Endodermal cell (in vitro differentiated cells): ENCODE data around the gene ATP1A1. TPM values are rescaled to one million over a fixed set of nuclear protein-coding genes. Genes with fewer than 3 reads are reported as not detected.

ENCODE experiments used
- DNase-seq: peaks from one replicate; pipeline ENCODE4 v3.0.0-alpha.2; 2017
- H3K27ac ChIP-seq: 2 replicates; pipeline ENCODE4 v1.5.1; 2013; ENCODE audit warnings: mild to moderate bottlenecking, low read depth, low read length, moderate library complexity
- H3K27me3 ChIP-seq: 2 replicates; pipeline ENCODE4 v1.6.1; 2013; ENCODE audit warnings: mild to moderate bottlenecking, low read length, moderate library complexity; ENCODE audit not compliant: insufficient read depth, control insufficient read depth, poor library complexity, severe bottlenecking
- H3K36me3 ChIP-seq: 2 replicates; pipeline ENCODE4 v1.7.0; 2013; ENCODE audit warnings: mild to moderate bottlenecking, low read length, moderate library complexity; ENCODE audit not compliant: control insufficient read depth, insufficient read depth
- H3K4me1 ChIP-seq: one replicate; pipeline ENCODE4 v1.7.0; 2013; ENCODE audit warnings: low read length; ENCODE audit not compliant: control insufficient read depth, insufficient read depth
- H3K4me3 ChIP-seq: 2 replicates; pipeline ENCODE4 v1.5.1; 2013; ENCODE audit warnings: mild to moderate bottlenecking, low read length, moderate library complexity
- H3K9ac ChIP-seq: 2 replicates; pipeline ENCODE4 v1.6.1; 2013; ENCODE audit warnings: mild to moderate bottlenecking, low read length, moderate library complexity; ENCODE audit not compliant: poor library complexity, severe bottlenecking; ENCODE audit errors: extremely low read depth
- H3K9me3 ChIP-seq: 2 replicates; pipeline ENCODE4 v1.6.1; 2013; ENCODE audit warnings: mild to moderate bottlenecking, low read length, moderate library complexity; ENCODE audit not compliant: control insufficient read depth
- H3K27ac Mint-ChIP-seq: 2 replicates; pipeline ENCODE4 v1.8.0; 2020; ENCODE audit warnings: mixed read lengths
- H3K27me3 Mint-ChIP-seq: 2 replicates; pipeline ENCODE4 v1.8.0; 2021; ENCODE audit warnings: mild to moderate bottlenecking, mixed read lengths; ENCODE audit not compliant: insufficient read depth
- H3K36me3 Mint-ChIP-seq: 2 replicates; pipeline ENCODE4 v1.8.0; 2020; ENCODE audit warnings: low read depth, mixed read lengths
- H3K4me1 Mint-ChIP-seq: 2 replicates; pipeline ENCODE4 v1.8.0; 2020; ENCODE audit warnings: mixed read lengths
- H3K4me3 Mint-ChIP-seq: 2 replicates; pipeline ENCODE4 v1.8.0; 2020; ENCODE audit warnings: mild to moderate bottlenecking, moderate library complexity, mixed read lengths
- H3K9me3 Mint-ChIP-seq: 2 replicates; pipeline ENCODE4 v1.8.0; 2020; ENCODE audit warnings: mild to moderate bottlenecking, mixed read lengths
- WGBS, 2 experiments: methylation state at CpG; one replicate each; pipeline versions ENCODE4 v1.1.5 to v1.1.7; 2013; ENCODE audit warnings: missing lambda C conversion rate in 2 of 2, mixed read lengths in 1 of 2; ENCODE audit not compliant: insufficient coverage in 1 of 2, insufficient read length in 1 of 2; 5-methylcytosine and 5-hydroxymethylcytosine counted together
- total RNA-seq, 2 donors: library from RNA; stranded (reverse); fragmentation: NEBNext Ultra II Directional in 1 of 2; extraction: Animal tissue kit (Norgen Biotek cat#: 25700) in 1 of 2; gene quantifications; 2 replicates in 1 of 2; 3 replicates in 1 of 2; pipeline ENCODE4 v1.2.1, GENCODE V29; 2021
- TF ChIP-seq, protein P1 (sequence below): fragments of 200-600 bp; sonication (generic); conservative IDR thresholded peaks from 2 replicates; pipeline ENCODE4 v1.5.0; 2021; ENCODE audit warnings: antibody characterized with exemption, mild to moderate bottlenecking

The ATP1A1 gene
- total RNA-seq, 2 donors from 2014 or later, result 359 to 398 TPM

DNA sequence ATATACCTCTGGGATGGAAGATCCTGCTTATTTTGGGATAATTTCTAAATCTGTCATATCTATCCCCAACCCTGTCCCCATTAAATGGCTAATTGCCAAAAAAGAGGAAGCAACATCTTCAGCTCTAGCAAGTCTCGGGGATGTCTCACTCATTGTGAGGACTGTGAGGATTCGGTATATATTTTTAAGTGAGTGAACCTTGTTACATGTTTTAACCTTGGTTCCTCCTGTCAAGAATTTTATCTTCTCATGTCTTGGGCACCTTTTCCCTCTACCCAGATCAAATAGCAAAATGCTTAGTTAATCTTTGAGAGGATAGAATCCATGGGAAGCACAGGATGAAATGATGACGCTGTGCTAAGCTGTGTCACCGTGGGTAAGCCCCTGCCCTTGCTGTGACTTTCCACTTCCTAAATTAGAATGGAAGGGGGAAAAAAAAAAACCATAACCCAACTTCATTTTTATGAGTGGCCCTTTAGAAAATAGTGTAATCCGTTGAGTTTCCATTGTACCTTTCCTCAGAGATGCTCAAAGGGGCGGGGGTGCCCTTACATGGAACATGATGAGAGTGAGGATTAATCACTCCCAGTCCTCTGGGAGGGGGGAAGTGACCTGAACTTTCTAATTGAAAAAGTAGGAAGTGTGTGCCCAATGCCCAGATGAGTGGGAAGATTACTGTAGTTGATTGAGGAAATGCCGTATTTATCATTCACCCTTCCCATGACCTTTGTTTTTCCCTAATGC, 7.6 kb downstream of the ATP1A1 start:
- H3K27ac ChIP-seq, result no peak overlapping the region
- peaks cover 68% of the 10 kb centered on the region for H3K4me1 Mint-ChIP-seq

DNA sequence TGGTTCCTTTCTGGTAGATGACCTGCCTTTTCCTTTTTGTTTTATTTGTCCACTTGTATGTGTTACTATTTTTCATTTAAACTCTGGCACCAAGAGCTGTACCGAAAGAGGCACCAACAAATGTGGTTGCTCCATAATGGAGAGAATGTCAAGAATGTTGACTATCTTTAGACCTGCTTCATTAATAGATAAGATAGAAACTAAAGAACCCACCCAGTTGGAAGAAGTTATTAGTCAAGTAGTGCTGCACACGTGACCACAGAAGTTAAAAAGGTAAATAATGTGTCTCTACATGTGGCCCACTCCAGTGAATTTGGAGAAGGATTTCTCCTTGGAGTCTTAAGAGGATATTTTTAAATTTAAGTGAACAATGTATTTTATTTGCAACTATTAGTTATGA, 9.3 kb downstream of the ATP1A1 start:
- H3K27ac ChIP-seq, result no peak overlapping the region
- H3K27me3 Mint-ChIP-seq, result no peaks in the 10 kb centered on the region
- peak overlapping the region; percentile 14 for H3K27ac Mint-ChIP-seq
- H3K9me3 Mint-ChIP-seq, result no peaks in the 10 kb centered on the region
- H3K9me3 ChIP-seq, result no peaks in the 10 kb centered on the region
- H3K4me3 Mint-ChIP-seq, result peak overlapping the region; percentile 1
- no peak overlapping the region for H3K9ac ChIP-seq
- DNase-seq, result no peak
- H3K4me1 ChIP-seq, result peaks cover 24% of the 10 kb centered on the region
- WGBS, 2 experiments, result 83 to 90% methylated on average over 1 to 2 of the region's 2 CpGs
- TF ChIP-seq, protein P1, sequence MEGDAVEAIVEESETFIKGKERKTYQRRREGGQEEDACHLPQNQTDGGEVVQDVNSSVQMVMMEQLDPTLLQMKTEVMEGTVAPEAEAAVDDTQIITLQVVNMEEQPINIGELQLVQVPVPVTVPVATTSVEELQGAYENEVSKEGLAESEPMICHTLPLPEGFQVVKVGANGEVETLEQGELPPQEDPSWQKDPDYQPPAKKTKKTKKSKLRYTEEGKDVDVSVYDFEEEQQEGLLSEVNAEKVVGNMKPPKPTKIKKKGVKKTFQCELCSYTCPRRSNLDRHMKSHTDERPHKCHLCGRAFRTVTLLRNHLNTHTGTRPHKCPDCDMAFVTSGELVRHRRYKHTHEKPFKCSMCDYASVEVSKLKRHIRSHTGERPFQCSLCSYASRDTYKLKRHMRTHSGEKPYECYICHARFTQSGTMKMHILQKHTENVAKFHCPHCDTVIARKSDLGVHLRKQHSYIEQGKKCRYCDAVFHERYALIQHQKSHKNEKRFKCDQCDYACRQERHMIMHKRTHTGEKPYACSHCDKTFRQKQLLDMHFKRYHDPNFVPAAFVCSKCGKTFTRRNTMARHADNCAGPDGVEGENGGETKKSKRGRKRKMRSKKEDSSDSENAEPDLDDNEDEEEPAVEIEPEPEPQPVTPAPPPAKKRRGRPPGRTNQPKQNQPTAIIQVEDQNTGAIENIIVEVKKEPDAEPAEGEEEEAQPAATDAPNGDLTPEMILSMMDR, result no peak
- H3K36me3 ChIP-seq, result peaks cover 46% of the 10 kb centered on the region
- peaks cover 34% of the 10 kb centered on the region for H3K36me3 Mint-ChIP-seq
- peak overlapping the region; percentile 46 for H3K4me3 ChIP-seq
- no peaks in the 10 kb centered on the region for H3K27me3 ChIP-seq
- H3K4me1 Mint-ChIP-seq, result peaks cover 53% of the 10 kb centered on the region

More for the DNA sequence above, 7.6 kb downstream of the ATP1A1 start:
- Mint-ChIP-seq H3K9me3 (no peaks in the 10 kb centered on the region), H3K4me3 (no peak overlapping the region), H3K27ac (no peak overlapping the region), H3K36me3 (peaks cover 20% of the 10 kb centered on the region), H3K27me3 (no peaks in the 10 kb centered on the region)
- H3K9me3 ChIP-seq, result no peaks in the 10 kb centered on the region
- DNase-seq, result no peak
- H3K9ac ChIP-seq, result no peak overlapping the region
- WGBS, 2 experiments, result 92% methylated on average over 7 of the region's 7 CpGs; no CpG with 5 or more reads in 1 of the 2 experiments
- H3K36me3 ChIP-seq, result peaks cover 32% of the 10 kb centered on the region
- no peak overlapping the region for H3K4me3 ChIP-seq
- no peaks in the 10 kb centered on the region for H3K27me3 ChIP-seq
- H3K4me1 ChIP-seq, result peaks cover 29% of the 10 kb centered on the region
- TF ChIP-seq, protein P1, result no peak

DNA sequence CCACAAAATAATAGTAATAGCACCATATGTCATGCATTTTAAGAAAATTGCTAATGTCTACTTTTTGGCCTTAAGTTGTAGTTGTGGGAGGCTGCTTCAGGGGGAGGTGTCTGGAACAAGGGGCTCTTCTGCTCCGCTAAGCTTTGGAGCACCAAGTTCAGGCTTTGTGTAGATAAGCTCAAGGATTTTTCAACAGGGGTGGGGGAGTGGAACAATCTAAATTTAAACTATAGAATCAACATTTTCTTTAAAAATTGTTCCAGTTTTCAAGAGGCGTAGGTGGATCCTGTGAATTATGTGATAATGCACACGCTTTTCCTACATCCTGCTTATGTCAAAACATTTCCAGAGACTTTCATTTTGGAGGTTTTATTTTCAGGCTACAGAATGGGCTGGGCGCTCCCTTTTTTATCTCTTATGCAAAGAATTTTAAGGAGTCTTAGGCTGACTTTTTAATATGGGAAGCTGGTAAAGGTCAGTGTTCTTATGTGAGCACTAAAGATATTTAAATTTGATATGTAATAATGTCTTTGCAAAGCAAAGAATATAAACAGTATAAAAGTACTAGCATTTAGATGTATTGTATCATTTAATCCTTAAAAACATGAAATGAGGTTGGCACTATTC, 9.9 kb downstream of the ATP1A1 start:
- DNase-seq, result no peak
- Histone ChIP-seq H3K9ac (no peak overlapping the region), H3K9me3 (peaks cover under 1% of the 10 kb centered on the region), H3K27ac (no peak overlapping the region), H3K27me3 (no peaks in the 10 kb centered on the region), H3K4me3 (peak overlapping the region; percentile 46), H3K4me1 (peaks cover 18% of the 10 kb centered on the region), H3K36me3 (peaks cover 52% of the 10 kb centered on the region)
- 84% methylated on average over 4 of the region's 4 CpGs; no CpG with 5 or more reads in 1 of the 2 experiments for WGBS, 2 experiments
- H3K9me3 Mint-ChIP-seq, result no peaks in the 10 kb centered on the region
- no peaks in the 10 kb centered on the region for H3K27me3 Mint-ChIP-seq
- peak overlapping the region; percentile 83 for H3K27ac Mint-ChIP-seq
- H3K36me3 Mint-ChIP-seq, result peaks cover 40% of the 10 kb centered on the region
- TF ChIP-seq, protein P1, result no peak
- peaks cover 46% of the 10 kb centered on the region for H3K4me1 Mint-ChIP-seq
- no peak overlapping the region for H3K4me3 Mint-ChIP-seq
